Neural cell (in vitro differentiated cells): ENCODE data around the gene ENO2. TPM values are rescaled to one million over a fixed set of nuclear protein-coding genes. Genes with fewer than 3 reads are reported as not detected.

ENCODE experiments used
- H2AFZ ChIP-seq: fragments of 200-600, 300-800 bp; sonication (generic), shearing (Covaris generic); 2 replicates; pipeline ENCODE4 v1.6.0; 2014; ENCODE audit warnings: low read depth, mild to moderate bottlenecking, antibody characterized with exemption, low read length, moderate library complexity
- H3F3A ChIP-seq: fragments of 200-600 bp; shearing (Covaris generic); 2 replicates; pipeline ENCODE4 v1.6.1; 2016; ENCODE audit warnings: mild to moderate bottlenecking, moderate library complexity, mixed read lengths, antibody characterized with exemption, low read length; ENCODE audit not compliant: insufficient read depth, poor library complexity, severe bottlenecking
- H3K27ac ChIP-seq: fragments of 200-600, 300-800 bp; sonication (generic), shearing (Covaris generic); 2 replicates; pipeline ENCODE4 v1.5.1; 2014; ENCODE audit warnings: mild to moderate bottlenecking, low read length, moderate library complexity
- H3K27me3 ChIP-seq: fragments of 300-800, 200-600 bp; sonication (generic), shearing (Covaris generic); 2 replicates; pipeline ENCODE4 v1.6.0; 2014; ENCODE audit warnings: mild to moderate bottlenecking, low read depth, low read length, moderate library complexity; ENCODE audit not compliant: insufficient read depth
- H3K36me3 ChIP-seq: fragments of 300-800, 200-600 bp; sonication (generic), shearing (Covaris generic); 2 replicates; pipeline ENCODE4 v1.5.1; 2014; ENCODE audit warnings: mild to moderate bottlenecking, antibody characterized with exemption, low read length, moderate library complexity; ENCODE audit not compliant: insufficient read depth
- H3K4me2 ChIP-seq: fragments of 300-800, 200-600 bp; sonication (generic), shearing (Covaris generic); 2 replicates; pipeline ENCODE4 v1.6.0; 2014; ENCODE audit warnings: mild to moderate bottlenecking, low read length
- H3K4me3 ChIP-seq: fragments of 300-800, 200-600 bp; sonication (generic), shearing (Covaris generic); 2 replicates; pipeline ENCODE4 v1.5.1; 2014; ENCODE audit warnings: mild to moderate bottlenecking, low read length, moderate library complexity
- H3K79me2 ChIP-seq: fragments of 200-600 bp; shearing (Covaris generic); replicated peaks from 2 replicates; pipeline ENCODE4 v1.6.0; 2014; ENCODE audit warnings: mild to moderate bottlenecking, low read length, moderate library complexity; ENCODE audit not compliant: insufficient read depth
- H3K9ac ChIP-seq: fragments of 300-800, 200-600 bp; sonication (generic), shearing (Covaris generic); 2 replicates; pipeline ENCODE4 v1.6.1; 2016; ENCODE audit warnings: mild to moderate bottlenecking, low read length, mixed read lengths
- H3K9me2 ChIP-seq: fragments of 200-600 bp; shearing (Covaris generic); 2 replicates; pipeline ENCODE4 v1.6.1; 2016; ENCODE audit warnings: mild to moderate bottlenecking, low read length, mixed read lengths; ENCODE audit not compliant: insufficient read depth
- H3K9me3 ChIP-seq: fragments of 200-600, 300-800 bp; sonication (generic), shearing (Covaris generic); 2 replicates; pipeline ENCODE4 v1.6.1; 2016; ENCODE audit warnings: mild to moderate bottlenecking, mixed run types, low read length, moderate library complexity, mixed read lengths
- H4K20me1 ChIP-seq: fragments of 200-600 bp; shearing (Covaris generic); 2 replicates; pipeline ENCODE4 v1.6.1; 2016; ENCODE audit warnings: mild to moderate bottlenecking, mixed run types; ENCODE audit not compliant: insufficient read depth
- EP300 ChIP-seq: fragments of 450-650 bp; conservative IDR thresholded peaks from 2 replicates; pipeline ENCODE4 v1.6.1; 2014; ENCODE audit warnings: antibody characterized with exemption, mild to moderate bottlenecking, moderate library complexity; ENCODE audit not compliant: poor library complexity, severe bottlenecking
- EZH2 ChIP-seq: fragments of 200-600, 300-800 bp; shearing (Covaris generic), sonication (generic); IDR thresholded peaks from 2 replicates; pipeline ENCODE4 v1.6.1; 2014; ENCODE audit warnings: antibody characterized with exemption, low read length, borderline replicate concordance, mild to moderate bottlenecking; ENCODE audit not compliant: insufficient read depth, poor library complexity, severe bottlenecking
- MXI1 ChIP-seq: fragments of 450-650 bp; conservative IDR thresholded peaks from 2 replicates; pipeline ENCODE4 v1.6.1; 2014; ENCODE audit warnings: antibody characterized with exemption, mild to moderate bottlenecking; ENCODE audit not compliant: poor library complexity, severe bottlenecking
- POLR2AphosphoS5 ChIP-seq: IDR thresholded peaks from 2 replicates; pipeline ENCODE4 v1.6.1; 2012
- RAD21 ChIP-seq: fragments of 450-650 bp; conservative IDR thresholded peaks from 2 replicates; pipeline ENCODE4 v1.6.1; 2014; ENCODE audit warnings: antibody characterized with exemption, mild to moderate bottlenecking, moderate library complexity
- SMC3 ChIP-seq: fragments of 450-650 bp; conservative IDR thresholded peaks from 2 replicates; pipeline ENCODE4 v1.6.1; 2014; ENCODE audit warnings: antibody characterized with exemption, mild to moderate bottlenecking, moderate library complexity; ENCODE audit not compliant: poor library complexity
- TAF1 ChIP-seq: IDR thresholded peaks from 2 replicates; pipeline ENCODE4 v1.6.1; 2012; ENCODE audit warnings: low read depth
- polyA plus RNA-seq: library from polyadenylated mRNA; depleted of rRNA; stranded (reverse); fragments of >200 nt; gene quantifications from 2 replicates; pipeline ENCODE4 v1.2.3, GENCODE V29; 2014
- TF ChIP-seq, protein P1 (sequence below): IDR thresholded peaks from 2 replicates; pipeline ENCODE4 v1.6.1; 2012; ENCODE audit warnings: borderline replicate concordance
- TF ChIP-seq, protein P2 (sequence below): fragments of 450-650 bp; IDR thresholded peaks from 2 replicates; pipeline ENCODE4 v1.5.1; 2014; ENCODE audit warnings: antibody characterized with exemption, mild to moderate bottlenecking, moderate library complexity; ENCODE audit not compliant: poor library complexity, severe bottlenecking

The ENO2 gene
- polyA plus RNA-seq, 1 donor from 2014 or later: 193 TPM

GRCh38 chr12:6952121-6952862, 37.9 kb downstream of the ENO2 start:
- no peaks in the 10 kb centered on the region for H3K27me3 ChIP-seq
- no peaks in the 10 kb centered on the region for H3K9me2 ChIP-seq
- no peak overlapping the region for H3K9ac ChIP-seq
- H3K4me2 ChIP-seq: no peak overlapping the region
- H3F3A ChIP-seq: no peaks in the 10 kb centered on the region
- H3K27ac ChIP-seq: no peak overlapping the region
- H3K36me3 ChIP-seq: no peaks in the 10 kb centered on the region
- no peaks in the 10 kb centered on the region for H3K9me3 ChIP-seq
- TF ChIP-seq MXI1: no peak
- TF ChIP-seq, protein P1, sequence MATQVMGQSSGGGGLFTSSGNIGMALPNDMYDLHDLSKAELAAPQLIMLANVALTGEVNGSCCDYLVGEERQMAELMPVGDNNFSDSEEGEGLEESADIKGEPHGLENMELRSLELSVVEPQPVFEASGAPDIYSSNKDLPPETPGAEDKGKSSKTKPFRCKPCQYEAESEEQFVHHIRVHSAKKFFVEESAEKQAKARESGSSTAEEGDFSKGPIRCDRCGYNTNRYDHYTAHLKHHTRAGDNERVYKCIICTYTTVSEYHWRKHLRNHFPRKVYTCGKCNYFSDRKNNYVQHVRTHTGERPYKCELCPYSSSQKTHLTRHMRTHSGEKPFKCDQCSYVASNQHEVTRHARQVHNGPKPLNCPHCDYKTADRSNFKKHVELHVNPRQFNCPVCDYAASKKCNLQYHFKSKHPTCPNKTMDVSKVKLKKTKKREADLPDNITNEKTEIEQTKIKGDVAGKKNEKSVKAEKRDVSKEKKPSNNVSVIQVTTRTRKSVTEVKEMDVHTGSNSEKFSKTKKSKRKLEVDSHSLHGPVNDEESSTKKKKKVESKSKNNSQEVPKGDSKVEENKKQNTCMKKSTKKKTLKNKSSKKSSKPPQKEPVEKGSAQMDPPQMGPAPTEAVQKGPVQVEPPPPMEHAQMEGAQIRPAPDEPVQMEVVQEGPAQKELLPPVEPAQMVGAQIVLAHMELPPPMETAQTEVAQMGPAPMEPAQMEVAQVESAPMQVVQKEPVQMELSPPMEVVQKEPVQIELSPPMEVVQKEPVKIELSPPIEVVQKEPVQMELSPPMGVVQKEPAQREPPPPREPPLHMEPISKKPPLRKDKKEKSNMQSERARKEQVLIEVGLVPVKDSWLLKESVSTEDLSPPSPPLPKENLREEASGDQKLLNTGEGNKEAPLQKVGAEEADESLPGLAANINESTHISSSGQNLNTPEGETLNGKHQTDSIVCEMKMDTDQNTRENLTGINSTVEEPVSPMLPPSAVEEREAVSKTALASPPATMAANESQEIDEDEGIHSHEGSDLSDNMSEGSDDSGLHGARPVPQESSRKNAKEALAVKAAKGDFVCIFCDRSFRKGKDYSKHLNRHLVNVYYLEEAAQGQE: no peak
- no peak for TF ChIP-seq RAD21
- TF ChIP-seq TAF1: no peak
- TF ChIP-seq EP300: no peak
- no peak for TF ChIP-seq SMC3
- TF ChIP-seq POLR2AphosphoS5: no peak
- TF ChIP-seq, protein P2, sequence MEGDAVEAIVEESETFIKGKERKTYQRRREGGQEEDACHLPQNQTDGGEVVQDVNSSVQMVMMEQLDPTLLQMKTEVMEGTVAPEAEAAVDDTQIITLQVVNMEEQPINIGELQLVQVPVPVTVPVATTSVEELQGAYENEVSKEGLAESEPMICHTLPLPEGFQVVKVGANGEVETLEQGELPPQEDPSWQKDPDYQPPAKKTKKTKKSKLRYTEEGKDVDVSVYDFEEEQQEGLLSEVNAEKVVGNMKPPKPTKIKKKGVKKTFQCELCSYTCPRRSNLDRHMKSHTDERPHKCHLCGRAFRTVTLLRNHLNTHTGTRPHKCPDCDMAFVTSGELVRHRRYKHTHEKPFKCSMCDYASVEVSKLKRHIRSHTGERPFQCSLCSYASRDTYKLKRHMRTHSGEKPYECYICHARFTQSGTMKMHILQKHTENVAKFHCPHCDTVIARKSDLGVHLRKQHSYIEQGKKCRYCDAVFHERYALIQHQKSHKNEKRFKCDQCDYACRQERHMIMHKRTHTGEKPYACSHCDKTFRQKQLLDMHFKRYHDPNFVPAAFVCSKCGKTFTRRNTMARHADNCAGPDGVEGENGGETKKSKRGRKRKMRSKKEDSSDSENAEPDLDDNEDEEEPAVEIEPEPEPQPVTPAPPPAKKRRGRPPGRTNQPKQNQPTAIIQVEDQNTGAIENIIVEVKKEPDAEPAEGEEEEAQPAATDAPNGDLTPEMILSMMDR: no peak
- TF ChIP-seq EZH2: no peak
- H4K20me1 ChIP-seq: no peaks in the 10 kb centered on the region
- no peak overlapping the region for H3K4me3 ChIP-seq
- H2AFZ ChIP-seq: no peak overlapping the region
- no peaks in the 10 kb centered on the region for H3K79me2 ChIP-seq

DNA sequence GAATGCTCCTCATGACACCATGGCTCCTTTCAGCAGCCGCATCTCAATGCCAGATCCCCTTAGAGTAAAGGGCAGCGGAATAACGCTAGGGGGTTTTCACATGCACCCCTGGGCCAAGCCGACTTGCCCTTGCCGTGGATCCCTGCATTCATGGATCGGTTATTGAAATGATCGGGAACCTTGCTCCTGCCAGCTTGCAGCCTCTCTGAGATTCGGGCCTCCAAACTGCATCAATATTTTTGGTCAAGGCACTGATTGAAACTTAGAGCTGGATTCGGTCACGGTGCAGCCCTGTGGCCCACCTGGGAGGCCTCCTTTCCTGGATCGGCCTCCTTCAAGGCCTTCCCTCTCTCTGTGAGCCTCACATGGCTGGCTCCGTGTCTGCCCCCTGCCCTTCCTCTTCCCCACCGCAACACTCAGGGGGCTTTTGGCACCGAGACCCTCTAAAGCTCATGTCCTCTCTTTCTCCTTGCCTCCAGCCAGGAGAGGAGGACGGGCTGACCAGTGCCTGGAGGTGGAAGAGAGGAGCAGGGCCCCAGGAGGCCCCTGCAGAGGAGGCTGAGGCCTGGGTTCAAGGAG, 38.6 kb downstream of the ENO2 start:
- Histone ChIP-seq H2AFZ (no peak overlapping the region), H3K79me2 (no peaks in the 10 kb centered on the region), H3K4me3 (no peak overlapping the region), H4K20me1 (no peaks in the 10 kb centered on the region), H3K27ac (no peak overlapping the region), H3K9ac (no peak overlapping the region), H3K9me2 (no peaks in the 10 kb centered on the region), H3K9me3 (no peaks in the 10 kb centered on the region), H3K4me2 (no peak overlapping the region), H3K27me3 (no peaks in the 10 kb centered on the region), H3K36me3 (no peaks in the 10 kb centered on the region), H3F3A (no peaks in the 10 kb centered on the region)
- no peak for TF ChIP-seq SMC3
- TF ChIP-seq EZH2: no peak
